Measurements from ENCODE around the gene LMLN.
"Not testable (repeated sequence)": the region's sequence is repeated elsewhere in the genome, so short reads cannot be mapped to it uniquely, and the experiment has no call there.

Gene LMLN, protein sequence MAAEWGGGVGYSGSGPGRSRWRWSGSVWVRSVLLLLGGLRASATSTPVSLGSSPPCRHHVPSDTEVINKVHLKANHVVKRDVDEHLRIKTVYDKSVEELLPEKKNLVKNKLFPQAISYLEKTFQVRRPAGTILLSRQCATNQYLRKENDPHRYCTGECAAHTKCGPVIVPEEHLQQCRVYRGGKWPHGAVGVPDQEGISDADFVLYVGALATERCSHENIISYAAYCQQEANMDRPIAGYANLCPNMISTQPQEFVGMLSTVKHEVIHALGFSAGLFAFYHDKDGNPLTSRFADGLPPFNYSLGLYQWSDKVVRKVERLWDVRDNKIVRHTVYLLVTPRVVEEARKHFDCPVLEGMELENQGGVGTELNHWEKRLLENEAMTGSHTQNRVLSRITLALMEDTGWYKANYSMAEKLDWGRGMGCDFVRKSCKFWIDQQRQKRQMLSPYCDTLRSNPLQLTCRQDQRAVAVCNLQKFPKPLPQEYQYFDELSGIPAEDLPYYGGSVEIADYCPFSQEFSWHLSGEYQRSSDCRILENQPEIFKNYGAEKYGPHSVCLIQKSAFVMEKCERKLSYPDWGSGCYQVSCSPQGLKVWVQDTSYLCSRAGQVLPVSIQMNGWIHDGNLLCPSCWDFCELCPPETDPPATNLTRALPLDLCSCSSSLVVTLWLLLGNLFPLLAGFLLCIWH
- long read RNA-seq, donor 1, full-length matches to known transcripts, result 1 of 1 reads
- long read RNA-seq, donor 1, partial matches to known transcripts, result 0 of 1 reads
- long read RNA-seq, donor 1, other reads (novel, unspliced or antisense), result 0 of 1 reads
- long read RNA-seq, donor 2, partial matches to known transcripts, result 0 of 1 reads
- long read RNA-seq, donor 2, other reads (novel, unspliced or antisense), result 0 of 1 reads
- long read RNA-seq, donor 3, partial matches to known transcripts, result 0 of 1 reads
- long read RNA-seq, donor 3, other reads (novel, unspliced or antisense), result 0 of 1 reads
- long read RNA-seq, donor 4, result 0 reads
- long read RNA-seq, donor 5, result 0 reads
- long read RNA-seq, donor 6, partial matches to known transcripts, result 0 of 1 reads
- long read RNA-seq, donor 6, other reads (novel, unspliced or antisense), result 0 of 1 reads
- long read RNA-seq, donor 7, full-length matches to known transcripts, result 2 of 2 reads
- long read RNA-seq, donor 7, partial matches to known transcripts, result 0 of 2 reads
- long read RNA-seq, donor 7, other reads (novel, unspliced or antisense), result 0 of 2 reads
- long read RNA-seq, donor 8, full-length matches to known transcripts, result 1 of 1 reads
- long read RNA-seq, donor 8, partial matches to known transcripts, result 0 of 1 reads
- long read RNA-seq, donor 8, other reads (novel, unspliced or antisense), result 0 of 1 reads

GRCh38 chr3:197959891-197960693 is at the start of gene LMLN:
Gene LMLN, plus strand, starts transcription at chr3:197960217. Its CDS starts 29 bp downstream, at chr3:197960246.
- peak; percentile 93 for DNase-seq

- DNase-seq, result no peak
Measured at GRCh38 chr3:197912741-197913476, 47.1 kb upstream of the LMLN start.

DNA sequence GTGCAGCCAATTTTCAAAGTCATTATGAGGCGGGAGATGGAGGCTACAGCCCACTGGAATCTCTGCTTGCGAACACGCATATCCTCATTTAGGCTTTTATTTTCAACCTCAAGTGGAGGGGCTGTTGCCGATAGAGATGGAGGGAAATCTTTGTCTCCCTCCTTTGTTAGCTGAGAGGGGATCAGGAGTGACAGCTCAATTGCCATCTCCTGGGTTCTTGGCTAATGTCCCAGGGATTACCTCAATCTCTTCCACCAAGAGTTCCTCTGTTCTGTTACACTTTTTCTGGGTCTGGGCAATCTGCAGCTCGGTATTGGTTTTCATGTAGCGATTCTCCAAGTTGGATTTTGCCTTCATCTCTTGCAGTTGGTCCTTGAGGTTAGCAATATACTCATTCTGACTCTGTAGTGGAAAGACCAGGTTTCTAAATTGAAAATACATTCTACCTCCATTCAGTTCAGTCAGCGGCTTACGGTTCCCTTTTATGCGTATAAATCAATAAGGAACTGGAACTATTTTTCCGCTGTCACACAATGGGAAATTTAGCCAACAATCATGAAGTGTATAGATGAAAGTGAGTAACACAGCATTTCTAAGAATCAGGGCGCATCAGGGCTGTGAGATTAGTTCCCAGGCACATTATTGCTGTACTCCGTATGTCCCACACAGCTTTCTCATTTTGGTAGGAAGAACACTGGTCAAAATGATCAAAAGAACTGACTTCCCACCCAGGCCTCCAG is 46.2 kb upstream of the LMLN start:
- DNase-seq, result no peak

DNA sequence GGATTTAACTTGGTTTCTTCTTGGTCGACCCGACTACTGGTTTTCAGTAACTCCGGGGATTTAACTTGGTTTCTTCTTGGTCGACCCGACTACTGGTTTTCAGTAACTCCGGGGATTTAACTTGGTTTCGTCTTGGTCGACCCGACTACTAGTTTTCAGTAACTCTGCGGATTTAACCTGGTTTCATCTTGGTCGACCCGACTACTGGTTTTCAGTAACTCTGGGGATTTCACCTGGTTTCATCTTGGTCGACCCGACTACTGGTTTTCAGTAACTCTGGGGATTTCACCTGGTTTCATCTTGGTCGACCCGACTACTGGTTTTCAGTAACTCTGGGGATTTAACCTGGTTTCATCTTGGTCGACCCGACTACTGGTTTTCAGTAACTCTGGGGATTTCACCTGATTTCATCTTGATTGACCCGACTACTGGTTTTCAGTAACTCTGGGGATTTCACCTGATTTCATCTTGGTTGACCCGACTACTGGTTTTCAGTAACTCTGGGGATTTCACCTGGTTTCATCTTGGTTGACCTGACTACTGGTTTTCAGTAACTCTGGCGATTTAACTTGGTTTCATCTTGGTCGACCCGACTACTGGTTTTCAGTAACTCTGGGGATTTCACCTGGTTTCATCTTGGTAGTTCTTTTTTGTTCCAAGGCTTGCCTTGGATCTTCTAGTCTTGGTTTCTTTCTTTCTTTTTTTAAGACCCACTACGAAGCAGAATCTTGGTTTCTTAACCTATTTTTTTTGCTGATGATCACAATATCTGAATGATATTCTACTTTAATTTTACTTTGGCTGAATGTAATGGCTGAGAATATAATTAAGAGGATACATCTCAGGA is 38.4 kb upstream of the LMLN start:
- DNase-seq, result not testable (repeated sequence)

GRCh38 chr3:197926418-197926817 is 33.6 kb upstream of the LMLN start:
- DNase-seq, result no peak

DNA sequence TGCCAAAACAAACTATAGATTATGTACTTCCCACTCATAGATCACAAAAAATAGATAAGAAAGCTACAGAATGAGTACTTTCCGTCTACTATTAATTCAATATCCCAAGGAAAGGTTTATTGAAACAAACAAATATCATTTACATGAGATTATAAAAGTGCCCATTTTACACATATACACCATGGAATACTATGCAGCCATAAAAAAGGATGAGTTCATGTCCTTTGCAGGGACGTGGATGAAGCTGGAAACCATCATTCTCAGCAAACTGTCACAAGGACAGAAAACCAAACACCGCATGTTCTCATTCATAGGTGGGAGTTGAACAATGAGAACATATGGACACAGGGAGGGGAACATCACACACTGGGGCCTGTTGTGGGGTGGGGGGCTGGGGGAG is 32.4 kb upstream of the LMLN start:
- not testable (repeated sequence) for DNase-seq

DNA sequence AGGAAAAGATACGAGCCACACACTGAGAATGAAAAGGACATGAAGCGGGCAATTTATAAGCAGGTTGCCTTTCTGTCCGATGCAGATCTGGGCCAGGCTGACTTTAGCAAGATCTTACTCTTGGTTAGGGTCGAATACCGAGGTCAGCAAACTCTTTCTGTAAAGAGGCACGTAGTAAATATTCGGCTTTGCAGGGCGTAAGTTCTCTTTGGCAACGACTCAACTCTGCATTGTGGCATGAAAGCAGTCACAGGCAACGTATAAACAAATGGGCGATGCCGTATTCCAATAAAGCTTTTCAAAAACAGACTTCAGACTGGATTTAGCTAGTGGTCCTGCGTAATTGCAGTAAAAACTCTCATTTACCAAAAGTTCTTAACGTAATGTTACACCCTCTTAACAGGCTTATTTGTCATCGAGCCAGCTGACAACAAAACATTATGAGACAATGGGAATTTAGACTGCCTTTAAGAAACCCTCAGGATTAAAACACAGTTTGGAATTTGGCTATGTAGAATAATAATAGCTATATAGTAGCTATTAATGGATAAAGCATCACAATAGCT is 23.1 kb upstream of the LMLN start:
- no peak for DNase-seq

GRCh38 chr3:197940745-197941384 is 19.2 kb upstream of the LMLN start:
- DNase-seq, result no peak

DNA sequence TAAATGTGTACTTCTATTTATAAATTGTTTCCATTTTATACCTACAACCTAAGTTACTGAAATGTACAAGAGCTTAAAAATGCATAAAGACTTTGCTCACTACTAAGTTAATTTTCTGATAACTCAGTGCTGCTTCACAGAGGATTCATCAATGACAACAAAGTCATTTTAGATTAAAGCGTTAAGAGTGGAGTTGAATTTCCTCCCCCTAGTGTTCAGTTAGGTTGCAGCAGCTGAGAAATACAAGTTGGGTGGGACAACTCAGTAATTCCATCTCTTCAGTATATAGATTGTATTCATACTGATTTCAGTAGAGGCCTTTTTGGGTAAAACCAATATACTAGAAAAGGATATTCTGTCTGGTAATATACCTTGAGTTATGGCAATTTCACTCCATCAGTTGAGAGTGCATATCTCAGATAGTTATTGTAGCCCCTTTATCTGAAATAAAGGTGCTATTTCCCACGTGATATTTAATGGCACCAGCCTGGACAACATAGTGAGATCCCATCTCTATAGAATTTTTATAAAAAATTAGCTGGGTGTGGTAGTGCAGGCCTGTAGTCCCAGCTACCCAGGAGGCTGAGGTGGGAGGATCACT is 17.0 kb upstream of the LMLN start:
- no peak for DNase-seq

DNA sequence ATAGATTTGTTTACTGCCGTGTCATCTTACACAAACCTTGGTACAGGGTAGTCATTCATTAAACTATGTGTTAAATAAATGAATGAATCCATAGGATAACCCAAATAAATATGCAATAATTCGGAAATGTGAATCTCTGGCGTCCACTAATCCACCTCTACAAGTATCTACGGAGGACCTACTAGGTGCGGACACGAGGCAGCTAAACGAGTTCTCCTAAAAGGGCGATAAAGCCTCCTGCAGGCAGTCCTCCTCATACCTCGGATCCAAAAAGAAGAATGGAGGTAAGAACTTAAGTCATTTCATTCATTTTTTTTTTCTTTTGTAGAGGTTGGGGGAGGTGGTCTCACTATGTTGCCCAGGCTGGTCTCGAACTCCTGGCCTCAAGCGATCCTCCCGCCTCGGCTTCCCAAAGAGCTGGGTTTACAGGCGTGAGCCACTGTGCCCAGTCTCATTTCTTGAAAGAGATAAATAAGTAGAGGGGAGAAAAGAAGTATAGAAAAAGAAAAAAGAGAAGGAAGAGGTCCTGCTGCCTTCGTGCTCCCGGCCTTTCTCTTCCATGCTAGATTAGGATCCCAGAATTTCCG is 10.7 kb upstream of the LMLN start:
- DNase-seq, result no peak

GRCh38 chr3:197949778-197950676 is 10.0 kb upstream of the LMLN start, which contains the start of gene RPL35A:
Gene RPL35A, plus strand, starts transcription at chr3:197950190. Its CDS starts 778 bp downstream, at chr3:197950968.
- peak; percentile 99 for DNase-seq

DNA sequence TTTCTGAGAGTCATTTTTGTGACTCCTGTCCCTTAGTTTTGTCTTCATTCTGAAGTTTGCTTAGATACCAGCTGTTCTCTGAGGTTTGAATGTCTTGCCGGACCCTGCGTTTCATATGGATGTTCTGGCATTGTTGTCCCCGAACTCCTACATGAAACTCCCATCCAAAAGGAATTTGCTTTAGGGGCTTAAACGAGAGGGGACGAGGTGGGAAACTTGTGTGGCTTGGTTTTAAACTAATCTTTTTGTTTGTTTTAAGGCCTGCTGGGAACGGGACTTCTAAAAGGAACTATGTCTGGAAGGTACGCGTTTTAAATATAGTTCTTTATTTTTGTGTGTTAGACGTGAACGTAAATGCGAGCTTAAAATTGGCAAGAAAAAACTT is 9.3 kb upstream of the LMLN start:
- DNase-seq, result no peak

DNA sequence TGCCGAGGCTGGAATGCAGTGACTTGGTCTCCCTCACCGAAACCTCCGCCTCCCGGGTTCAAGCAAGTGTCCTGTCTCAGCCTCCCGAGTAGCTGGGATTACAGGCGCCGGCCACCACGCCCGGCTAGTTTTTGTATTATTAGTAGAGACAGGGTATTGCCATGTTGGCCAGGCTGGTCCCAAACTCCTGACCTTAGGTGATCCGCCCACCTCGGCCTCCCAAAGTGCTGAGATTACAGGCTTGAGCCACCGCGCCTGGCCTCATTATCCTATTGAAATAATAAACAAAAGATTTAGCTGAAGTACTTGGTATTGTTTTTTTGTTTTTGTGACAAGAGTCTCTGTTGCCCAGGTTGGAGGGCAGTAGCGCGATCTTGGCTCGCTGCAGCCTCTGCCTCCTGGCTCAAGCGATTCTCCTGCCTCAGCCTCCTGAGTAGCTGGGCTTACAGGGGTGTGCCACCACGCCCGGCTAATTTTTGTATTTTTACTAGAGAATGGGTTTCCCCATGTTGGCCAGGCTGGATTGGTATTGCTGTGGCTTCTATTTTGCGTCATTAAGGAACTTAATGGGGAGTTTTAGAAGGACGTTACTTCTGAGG is 8.5 kb upstream of the LMLN start:
- DNase-seq, result no peak

DNA sequence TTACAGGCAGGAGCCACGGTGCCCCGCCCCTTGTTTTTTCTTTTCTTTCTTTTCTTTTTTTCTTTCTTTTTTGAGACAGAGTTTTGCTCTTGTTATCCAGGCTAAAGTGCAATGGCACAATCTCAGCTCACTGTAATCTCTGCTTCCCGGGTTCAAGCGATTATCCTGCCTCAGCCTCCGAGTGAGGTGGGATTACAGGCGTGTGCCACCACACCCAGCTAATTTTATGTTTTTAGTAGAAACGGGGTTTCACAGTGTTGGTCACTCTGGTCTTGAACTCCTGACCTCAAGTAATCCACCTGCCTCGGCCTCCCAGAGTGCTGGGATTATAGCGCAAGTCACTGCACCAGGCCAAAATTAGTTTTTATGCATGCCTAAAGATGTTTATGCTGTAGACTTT is 7.6 kb upstream of the LMLN start:
- no peak for DNase-seq

GRCh38 chr3:197953325-197953724 is 6.7 kb upstream of the LMLN start:
- DNase-seq, result no peak

DNA sequence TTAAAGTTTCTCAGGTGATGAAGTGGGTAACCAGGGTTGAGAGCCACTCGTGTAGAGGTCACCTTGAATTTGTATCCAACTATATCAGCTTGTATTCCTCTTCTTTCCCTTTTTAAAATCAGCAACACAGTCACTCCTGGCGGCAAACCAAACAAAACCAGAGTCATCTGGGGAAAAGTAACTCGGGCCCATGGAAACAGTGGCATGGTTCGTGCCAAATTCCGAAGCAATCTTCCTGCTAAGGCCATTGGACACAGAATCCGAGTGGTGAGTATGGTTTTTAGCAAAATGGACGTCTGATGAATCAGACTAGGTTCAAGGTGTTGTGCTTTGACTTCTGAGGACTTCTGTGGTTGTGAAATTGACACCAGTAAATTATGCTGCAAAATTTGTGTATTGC is 6.1 kb upstream of the LMLN start:
- no peak for DNase-seq
